HG03460 (cell line): ENCODE measurements around the gene SMKR1.
A peak's percentile ranks its signal among the peaks of the same experiment; 100 is the strongest.
"Not testable (repeated sequence)": the region's sequence is repeated elsewhere in the genome, so short reads cannot be mapped to it uniquely, and the experiment has no call there.

Experiments used
- ATAC-seq: cut with Tn5 transposase; IDR thresholded peaks from one replicate; pipeline ENCODE4 v1.9.1; 2021; ENCODE audit not compliant: unreplicated experiment

Gene SMKR1

GRCh38 chr7:129481376-129481775 lies 21.0 kb upstream of the SMKR1 start:
- not testable (repeated sequence) for ATAC-seq

- ATAC-seq, result no peak
Measured at GRCh38 chr7:129482781-129483180, 19.6 kb upstream of the SMKR1 start.

GRCh38 chr7:129489491-129489890 lies 12.8 kb upstream of the SMKR1 start:
- ATAC-seq, result no peak

- no peak for ATAC-seq
Measured at GRCh38 chr7:129492391-129492790, 9.9 kb upstream of the SMKR1 start.

- ATAC-seq, result no peak
Measured at GRCh38 chr7:129493555-129493954, 8.8 kb upstream of the SMKR1 start.

- peak; percentile 67 for ATAC-seq
Measured at GRCh38 chr7:129494041-129494440, 8.3 kb upstream of the SMKR1 start.

GRCh38 chr7:129495987-129496386 lies 6.3 kb upstream of the SMKR1 start:
- no peak for ATAC-seq

GRCh38 chr7:129496653-129497052 lies 5.7 kb upstream of the SMKR1 start:
- ATAC-seq, result no peak

- ATAC-seq, result no peak
Measured at GRCh38 chr7:129497156-129497555, 5.2 kb upstream of the SMKR1 start.

GRCh38 chr7:129498021-129498420 lies 4.3 kb upstream of the SMKR1 start:
- ATAC-seq, result no peak

- no peak for ATAC-seq
Measured at GRCh38 chr7:129499999-129500398, 2.3 kb upstream of the SMKR1 start.

GRCh38 chr7:129502708-129503685 lies 666 bp downstream of the SMKR1 start:
- ATAC-seq, result peak; percentile 15

GRCh38 chr7:129503725-129504124 lies 1.4 kb downstream of the SMKR1 start:
- no peak for ATAC-seq

- ATAC-seq, result no peak
Measured at GRCh38 chr7:129512192-129512591, 9.9 kb downstream of the SMKR1 start.

GRCh38 chr7:129513546-129513945 lies 11.2 kb downstream of the SMKR1 start:
- ATAC-seq, result no peak

GRCh38 chr7:129514683-129515082 lies 12.4 kb downstream of the SMKR1 start:
- ATAC-seq, result no peak

- ATAC-seq, result no peak
Measured at GRCh38 chr7:129515381-129515780, 13.1 kb downstream of the SMKR1 start.

- no peak for ATAC-seq
Measured at GRCh38 chr7:129517931-129518330, 15.6 kb downstream of the SMKR1 start.

- ATAC-seq, result no peak
Measured at GRCh38 chr7:129519464-129519863, 17.1 kb downstream of the SMKR1 start.

- no peak for ATAC-seq
Measured at GRCh38 chr7:129522088-129522970, 20.0 kb downstream of the SMKR1 start.

GRCh38 chr7:129522971-129523340 lies 20.6 kb downstream of the SMKR1 start:
- ATAC-seq, result no peak

- no peak for ATAC-seq
Measured at GRCh38 chr7:129523924-129524323, 21.6 kb downstream of the SMKR1 start.
